Keratinocyte (primary cell): Measurements from ENCODE around the gene RNASE7.

Experiments used
- CTCF ChIP-seq, 3 experiments: IDR thresholded peaks in 1 of 3; conservative IDR thresholded peaks in 1 of 3; optimal IDR thresholded peaks in 1 of 3; 2 replicates in 2 of 3; 3 replicates in 1 of 3; pipeline versions ENCODE3 to v1.5.1; 2011; ENCODE audit warnings: low read length in 3 of 3, mild to moderate bottlenecking in 3 of 3, moderate library complexity in 2 of 3, control low read depth in 1 of 3, inconsistent platforms in 1 of 3; ENCODE audit not compliant: insufficient read depth in 2 of 3; ENCODE audit errors: extremely low read depth in 1 of 3
- EZH2 ChIP-seq: IDR thresholded peaks from one replicate; pipeline ENCODE4 v1.6.1; 2012; ENCODE audit warnings: inconsistent platforms, mild to moderate bottlenecking, low read length, moderate library complexity

- TF ChIP-seq CTCF (optimal IDR thresholded peaks at IDR 0.05 in 1 of 3, IDR thresholded peaks at IDR 0.05 in 1 of 3, conservative IDR thresholded peaks at IDR 0.05 in 1 of 3; ENCODE audit: extremely low read depth in 1 of 3, insufficient read depth in 2 of 3, low read length in 3 of 3) (no peak), EZH2 (no peak)
Measured at GRCh38 chr14:21078287-21078686, 36.1 kb downstream of the RNASE7 start.
